MM.1S (cell line): ENCODE results near the gene CNNM1.

Experiments
- EZH2 ChIP-seq: fragments of 300-600 bp; sonication (generic); optimal IDR thresholded peaks from 2 replicates; pipeline ENCODE3; 2017; ENCODE audit warnings: low read depth, mild to moderate bottlenecking, antibody characterized with exemption, low read length, mixed read lengths
- EZH2phosphoT487 ChIP-seq: fragments of 300-600 bp; sonication (generic); IDR thresholded peaks from 2 replicates; pipeline ENCODE4 v1.6.1; 2018; ENCODE audit warnings: antibody characterized with exemption, low read length
- TF ChIP-seq, protein P1 (sequence below): fragments of 300-600 bp; sonication (generic); IDR thresholded peaks from 2 replicates; pipeline ENCODE4 v1.5.1; 2016; ENCODE audit warnings: antibody characterized with exemption, low read length, mixed read lengths

DNA sequence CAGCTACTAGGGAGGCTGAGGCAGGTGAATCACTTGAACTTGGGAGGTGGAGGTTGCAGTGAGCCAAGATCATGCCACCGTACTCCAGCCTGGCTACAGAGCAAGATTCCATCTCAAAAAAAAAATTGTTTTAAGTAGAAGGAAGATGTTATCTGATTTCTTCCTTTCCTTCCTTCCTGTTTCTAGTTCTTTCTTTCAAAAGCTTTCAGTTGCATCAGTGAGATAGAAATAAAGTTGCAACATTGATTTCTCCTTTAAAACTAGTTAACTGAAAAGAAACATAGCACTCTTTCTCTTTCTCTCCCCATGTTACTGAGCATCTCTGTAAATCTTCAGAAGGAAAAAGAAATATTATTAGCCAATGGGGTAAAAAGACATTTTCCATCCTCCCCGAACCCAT, 37.5 kb downstream of the CNNM1 start:
- TF ChIP-seq EZH2 (no peak), EZH2phosphoT487 (no peak)
- TF ChIP-seq, protein P1, sequence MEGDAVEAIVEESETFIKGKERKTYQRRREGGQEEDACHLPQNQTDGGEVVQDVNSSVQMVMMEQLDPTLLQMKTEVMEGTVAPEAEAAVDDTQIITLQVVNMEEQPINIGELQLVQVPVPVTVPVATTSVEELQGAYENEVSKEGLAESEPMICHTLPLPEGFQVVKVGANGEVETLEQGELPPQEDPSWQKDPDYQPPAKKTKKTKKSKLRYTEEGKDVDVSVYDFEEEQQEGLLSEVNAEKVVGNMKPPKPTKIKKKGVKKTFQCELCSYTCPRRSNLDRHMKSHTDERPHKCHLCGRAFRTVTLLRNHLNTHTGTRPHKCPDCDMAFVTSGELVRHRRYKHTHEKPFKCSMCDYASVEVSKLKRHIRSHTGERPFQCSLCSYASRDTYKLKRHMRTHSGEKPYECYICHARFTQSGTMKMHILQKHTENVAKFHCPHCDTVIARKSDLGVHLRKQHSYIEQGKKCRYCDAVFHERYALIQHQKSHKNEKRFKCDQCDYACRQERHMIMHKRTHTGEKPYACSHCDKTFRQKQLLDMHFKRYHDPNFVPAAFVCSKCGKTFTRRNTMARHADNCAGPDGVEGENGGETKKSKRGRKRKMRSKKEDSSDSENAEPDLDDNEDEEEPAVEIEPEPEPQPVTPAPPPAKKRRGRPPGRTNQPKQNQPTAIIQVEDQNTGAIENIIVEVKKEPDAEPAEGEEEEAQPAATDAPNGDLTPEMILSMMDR, result no peak
